NB4 (cell line): ENCODE measurements around the gene C22orf15.

Source experiments
- DNase-seq: peaks from one replicate; pipeline ENCODE4 v3.0.0; 2010; ENCODE audit warnings: low read depth
- H3K4me3 ChIP-seq: one replicate; pipeline ENCODE4 v1.5.1; 2011; ENCODE audit warnings: mild to moderate bottlenecking, low read depth, low read length, moderate library complexity
- MYC ChIP-seq: IDR thresholded peaks from 2 replicates; pipeline ENCODE4 v1.6.1; 2011; ENCODE audit warnings: low read depth, low read length
- POLR2A ChIP-seq: IDR thresholded peaks from 2 replicates; pipeline ENCODE4 v1.6.1; 2011; ENCODE audit warnings: mild to moderate bottlenecking; ENCODE audit not compliant: insufficient read length; ENCODE audit errors: extremely low read depth
- TF ChIP-seq, protein P1 (sequence below): IDR thresholded peaks from 2 replicates; pipeline ENCODE4 v1.6.1; 2011; ENCODE audit warnings: low read depth, low read length
- TF ChIP-seq, protein P2 (sequence below): IDR thresholded peaks from one replicate; pipeline ENCODE4 v1.5.1; 2012; ENCODE audit warnings: low read depth, low read length

Gene C22orf15, protein sequence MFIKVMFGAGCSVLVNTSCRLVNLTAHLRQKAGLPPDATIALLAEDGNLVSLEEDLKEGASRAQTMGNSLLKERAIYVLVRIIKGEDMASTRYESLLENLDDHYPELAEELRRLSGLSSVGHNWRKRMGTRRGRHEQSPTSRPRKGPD

DNA sequence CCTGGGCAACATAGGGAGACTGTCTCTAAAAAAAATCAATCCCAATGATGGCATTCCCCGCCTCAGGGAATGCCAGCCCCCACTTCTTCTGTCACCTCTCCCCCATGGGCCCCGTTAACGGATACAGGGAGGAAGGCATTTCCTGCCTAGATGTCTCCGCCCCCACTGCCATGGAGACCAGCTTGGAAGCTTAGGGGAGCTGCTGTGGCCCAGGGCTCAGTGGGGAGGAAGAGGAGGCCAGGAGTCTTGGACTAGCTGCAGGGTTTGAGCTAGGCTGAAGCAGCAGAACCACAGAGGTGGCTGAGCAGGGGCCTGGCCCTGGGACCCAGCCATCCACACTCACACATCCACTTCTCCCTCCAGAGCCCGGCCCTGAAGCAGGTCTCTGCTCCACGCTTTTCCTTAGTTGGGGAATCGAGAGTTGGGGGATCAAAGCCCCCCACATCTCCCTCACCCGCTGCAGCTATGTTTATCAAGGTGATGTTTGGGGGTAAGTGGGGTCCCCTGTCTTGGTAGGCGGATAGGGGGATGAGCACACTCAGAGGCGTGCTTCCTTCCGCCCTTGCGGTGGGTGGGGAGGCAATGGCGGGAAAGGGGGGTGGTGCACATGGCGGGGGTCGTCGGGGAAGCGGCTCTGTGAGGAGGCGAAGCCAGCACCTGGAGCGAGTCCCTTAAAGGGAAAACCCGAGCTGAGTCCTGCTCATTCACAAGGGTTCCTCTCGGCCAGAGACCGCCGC, at the start of gene C22orf15:
Gene C22orf15, plus strand, starts transcription at position 149 of the 737 bp plus-strand sequence. Its CDS starts 317 bp downstream, at position 466.
- TF ChIP-seq POLR2A: no peak
- DNase-seq: peak; percentile 58
- H3K4me3 ChIP-seq: no peak within 1 kb of the TSS

DNA sequence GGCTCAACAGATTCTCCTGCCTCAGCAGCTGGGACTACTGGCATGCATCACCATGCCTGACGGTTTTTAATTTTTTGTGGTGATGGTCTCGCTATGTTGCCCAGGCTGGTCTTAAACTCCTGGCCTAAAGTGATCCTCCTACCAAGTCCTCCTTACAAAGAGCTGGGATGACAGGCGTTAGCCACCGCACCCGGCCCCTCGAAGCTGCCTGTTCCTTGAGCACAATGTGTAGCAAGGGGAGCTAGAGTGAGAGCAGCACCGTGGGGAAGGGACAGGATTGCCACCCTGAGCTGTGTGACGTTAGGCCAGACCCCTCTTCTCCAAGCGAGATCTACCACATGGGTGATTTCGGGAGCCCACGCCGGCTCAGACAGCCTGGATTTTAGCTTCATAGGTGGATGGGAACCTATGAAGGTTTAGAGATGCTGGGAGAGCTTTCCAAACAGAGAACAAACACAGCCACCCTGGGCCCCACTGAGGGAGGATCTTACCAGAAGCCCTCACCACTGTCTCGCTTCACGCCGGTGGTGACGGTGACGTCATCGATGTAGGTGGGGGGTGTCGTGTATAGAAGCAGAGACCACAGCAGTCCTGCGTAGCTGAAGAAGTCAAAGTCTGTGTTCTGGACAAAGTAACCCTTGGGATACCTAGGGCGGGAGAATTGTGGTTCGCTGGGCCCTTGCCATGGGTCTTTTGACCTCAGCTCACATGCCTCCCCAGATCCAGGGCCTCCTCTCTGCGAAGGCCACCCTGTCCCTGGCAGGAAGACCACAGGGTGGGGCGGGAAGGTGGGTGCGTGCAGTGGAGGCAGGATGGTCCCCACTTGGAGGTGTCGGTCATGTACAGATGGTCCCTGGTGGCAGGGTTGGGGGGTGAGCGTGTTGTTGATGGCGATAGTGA, 48.8 kb upstream of the C22orf15 start:
- DNase-seq: no peak
- no peak overlapping the region for H3K4me3 ChIP-seq
- TF ChIP-seq POLR2A: no peak
- TF ChIP-seq, protein P1, sequence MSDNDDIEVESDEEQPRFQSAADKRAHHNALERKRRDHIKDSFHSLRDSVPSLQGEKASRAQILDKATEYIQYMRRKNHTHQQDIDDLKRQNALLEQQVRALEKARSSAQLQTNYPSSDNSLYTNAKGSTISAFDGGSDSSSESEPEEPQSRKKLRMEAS: no peak

DNA sequence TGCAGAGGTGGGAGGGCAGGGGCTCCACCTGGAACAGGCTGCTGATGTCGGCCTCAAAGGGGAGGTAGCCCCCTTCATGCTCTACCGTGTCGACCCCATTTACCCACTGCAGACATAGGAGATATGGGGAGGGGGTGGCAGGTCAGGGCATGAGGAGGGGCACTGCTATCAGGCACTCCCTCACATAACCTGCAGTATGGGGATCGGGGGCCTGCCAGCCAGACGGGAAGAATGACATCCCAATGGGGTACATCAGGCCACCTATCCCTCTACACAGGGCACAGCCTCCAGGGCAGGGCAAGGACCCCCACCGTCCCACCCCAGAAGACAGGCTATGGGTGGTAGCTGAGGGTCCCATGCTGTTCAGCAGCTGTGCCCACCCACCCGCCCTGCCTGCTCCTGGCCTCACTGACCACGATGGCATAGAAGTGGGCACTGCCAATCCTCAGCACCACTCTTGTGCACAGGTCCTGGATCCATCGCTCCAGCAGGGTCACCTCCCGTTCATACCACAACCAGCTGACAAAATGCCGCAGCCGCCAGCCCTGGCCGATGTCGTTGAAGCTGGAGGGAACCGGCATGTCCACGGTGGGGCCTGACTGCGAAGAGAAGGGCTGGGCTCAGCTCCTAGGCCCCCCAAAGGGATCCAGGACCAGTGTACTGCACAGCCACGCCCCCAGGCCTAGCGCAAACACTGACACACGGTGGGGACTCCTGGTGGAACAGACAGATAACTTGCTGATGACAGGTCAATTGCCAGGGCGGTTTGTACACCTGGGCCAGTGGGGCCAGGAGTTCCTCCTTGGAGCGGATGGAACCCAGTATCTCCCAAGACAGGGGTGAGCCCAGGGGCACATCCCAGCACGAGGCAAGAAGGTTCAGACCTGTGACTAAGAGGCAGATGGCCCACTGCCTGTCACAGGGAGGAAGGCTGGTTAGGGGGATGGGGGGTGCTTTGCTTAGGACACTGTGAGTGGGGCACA, 47.9 kb upstream of the C22orf15 start:
- no peak overlapping the region for H3K4me3 ChIP-seq
- TF ChIP-seq MYC: no peak
- TF ChIP-seq POLR2A: no peak
- TF ChIP-seq, protein P1: no peak
- TF ChIP-seq, protein P2, sequence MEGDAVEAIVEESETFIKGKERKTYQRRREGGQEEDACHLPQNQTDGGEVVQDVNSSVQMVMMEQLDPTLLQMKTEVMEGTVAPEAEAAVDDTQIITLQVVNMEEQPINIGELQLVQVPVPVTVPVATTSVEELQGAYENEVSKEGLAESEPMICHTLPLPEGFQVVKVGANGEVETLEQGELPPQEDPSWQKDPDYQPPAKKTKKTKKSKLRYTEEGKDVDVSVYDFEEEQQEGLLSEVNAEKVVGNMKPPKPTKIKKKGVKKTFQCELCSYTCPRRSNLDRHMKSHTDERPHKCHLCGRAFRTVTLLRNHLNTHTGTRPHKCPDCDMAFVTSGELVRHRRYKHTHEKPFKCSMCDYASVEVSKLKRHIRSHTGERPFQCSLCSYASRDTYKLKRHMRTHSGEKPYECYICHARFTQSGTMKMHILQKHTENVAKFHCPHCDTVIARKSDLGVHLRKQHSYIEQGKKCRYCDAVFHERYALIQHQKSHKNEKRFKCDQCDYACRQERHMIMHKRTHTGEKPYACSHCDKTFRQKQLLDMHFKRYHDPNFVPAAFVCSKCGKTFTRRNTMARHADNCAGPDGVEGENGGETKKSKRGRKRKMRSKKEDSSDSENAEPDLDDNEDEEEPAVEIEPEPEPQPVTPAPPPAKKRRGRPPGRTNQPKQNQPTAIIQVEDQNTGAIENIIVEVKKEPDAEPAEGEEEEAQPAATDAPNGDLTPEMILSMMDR: no peak
- DNase-seq: no peak

DNA sequence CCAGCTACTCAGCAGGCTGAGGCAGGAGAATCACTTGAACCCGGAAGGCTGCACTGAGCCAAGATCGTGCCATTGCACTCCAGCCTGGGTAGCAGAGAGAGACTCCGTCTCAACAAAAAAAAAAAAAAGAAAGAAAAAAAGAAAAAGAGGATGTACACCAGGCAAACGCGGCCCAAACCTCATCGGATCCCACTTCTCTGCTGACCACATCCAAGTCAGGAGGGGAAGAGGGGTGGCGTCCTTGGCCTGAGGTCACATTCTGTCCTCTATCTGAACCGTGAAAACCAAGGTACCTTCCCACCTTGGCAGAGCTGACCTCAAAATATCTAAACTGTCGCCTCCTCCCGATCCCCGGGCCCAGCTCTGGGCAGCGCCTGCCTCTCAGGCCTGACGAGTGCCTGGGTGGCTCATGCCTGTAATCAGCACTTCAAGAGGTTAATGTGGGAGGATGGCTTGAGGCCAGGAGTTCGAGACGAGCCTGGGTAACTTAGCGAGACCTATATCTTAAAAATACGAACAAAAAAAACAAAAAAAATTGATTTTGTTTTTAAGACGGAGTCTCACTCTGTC, 46.9 kb upstream of the C22orf15 start:
- DNase-seq: no peak
- TF ChIP-seq, protein P2: no peak
- no peak for TF ChIP-seq MYC
- TF ChIP-seq POLR2A: no peak
- TF ChIP-seq, protein P1: no peak
- H3K4me3 ChIP-seq: peak overlapping the region; percentile 72

DNA sequence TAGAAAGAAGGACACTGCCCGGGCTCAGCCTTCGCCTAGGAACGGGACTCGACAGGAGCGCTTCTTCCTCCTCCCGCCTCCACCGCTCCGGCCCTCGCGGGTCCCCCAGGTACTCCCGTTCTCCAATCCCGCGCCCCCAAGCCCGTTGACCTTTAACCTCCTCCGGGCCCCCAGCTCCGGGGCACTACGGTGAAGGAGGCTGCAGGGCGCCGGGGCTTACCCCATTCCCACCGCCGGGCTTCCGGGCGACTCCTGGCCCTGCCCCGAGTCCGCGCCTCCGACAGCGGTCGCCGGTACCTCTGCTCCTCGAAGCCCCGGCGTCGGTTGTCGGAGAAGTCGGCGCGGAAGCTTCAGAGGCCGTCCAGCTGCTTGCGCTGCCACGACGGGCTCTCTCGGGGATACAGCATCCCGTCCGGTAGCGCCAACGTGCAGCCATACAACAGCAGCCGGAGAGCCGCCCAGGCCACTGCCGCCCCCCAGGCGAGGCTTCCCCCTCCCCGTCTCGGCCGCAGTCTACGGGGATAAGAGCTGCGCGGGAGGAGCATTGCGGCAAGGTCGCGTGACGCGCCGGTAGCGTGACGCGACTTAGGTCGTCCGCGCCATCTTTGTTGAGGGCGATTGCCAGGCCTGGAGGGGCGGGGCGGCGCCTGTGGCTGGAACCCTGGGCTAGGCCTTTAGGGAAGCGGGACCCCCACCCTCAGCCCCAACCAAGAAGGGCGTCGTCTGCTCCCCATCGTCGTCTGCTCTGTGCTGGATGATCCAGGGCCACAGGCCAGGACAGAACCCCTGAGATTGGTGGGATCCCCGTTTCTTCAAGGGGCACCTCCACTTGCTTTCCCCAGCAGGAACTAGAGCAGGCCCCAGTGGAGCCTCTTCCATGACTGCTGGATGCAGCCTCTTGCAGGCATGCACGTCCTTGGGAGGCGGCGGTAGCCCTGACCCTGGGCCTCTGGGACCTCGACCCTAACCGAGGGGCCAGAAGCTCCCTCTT, 45.7 kb upstream of the C22orf15 start:
- peak; percentile 93 for DNase-seq
- TF ChIP-seq, protein P1: peak; percentile 30; the same call in 1 of the 2 replicates
- TF ChIP-seq MYC (no peak), POLR2A (peak; percentile 67)
- H3K4me3 ChIP-seq: peak overlapping the region; percentile 72

DNA sequence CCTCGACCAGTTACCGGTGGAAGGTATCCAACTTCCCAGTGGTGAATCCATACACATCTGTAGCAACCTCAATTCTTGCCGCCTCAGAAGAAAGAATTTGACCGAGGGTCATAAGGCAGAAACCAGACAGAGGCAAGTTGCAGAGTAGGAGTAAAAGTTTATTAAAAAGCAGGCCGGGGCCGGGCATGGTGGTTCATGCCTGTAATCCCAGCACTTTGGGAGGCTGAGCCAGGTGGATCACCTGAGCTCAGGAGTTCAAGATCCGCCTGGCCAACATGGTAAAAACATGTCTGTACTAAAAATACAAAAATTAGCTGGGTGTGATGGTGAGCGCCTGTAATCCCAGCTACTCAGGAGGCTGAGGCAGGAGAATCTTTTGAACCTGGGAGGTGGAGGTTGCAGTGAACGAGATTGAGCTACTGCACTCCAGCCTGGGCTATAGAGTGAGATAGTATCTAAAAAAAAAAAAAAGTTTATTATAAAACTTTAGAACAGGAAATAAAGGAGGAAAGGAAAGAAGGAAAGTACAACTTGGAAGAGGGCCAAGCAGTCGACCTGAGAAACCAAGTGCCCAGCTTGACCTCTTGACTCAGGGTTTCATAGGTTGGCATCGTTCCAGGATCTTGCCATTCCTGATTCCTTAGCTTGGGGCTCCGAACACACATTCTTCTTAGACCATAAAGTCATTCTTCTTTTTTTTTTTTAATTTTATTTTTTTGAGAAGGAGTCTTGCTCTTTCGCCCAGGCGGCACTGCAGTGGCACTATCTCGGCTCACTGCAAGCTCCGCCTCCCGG, 44.2 kb upstream of the C22orf15 start:
- no peak for DNase-seq
- TF ChIP-seq, protein P2: no peak
- TF ChIP-seq, protein P1: no peak
- TF ChIP-seq MYC: no peak
- no peak for TF ChIP-seq POLR2A
- H3K4me3 ChIP-seq: no peak overlapping the region
